H7 (cell line): ENCODE data around the gene ADGRE2. TPM values are rescaled to one million over a fixed set of nuclear protein-coding genes. Genes with fewer than 3 reads are reported as not detected.

Source experiments
- DNase-seq: peaks from one replicate; pipeline ENCODE4 v3.0.0; 2012
- H3K27me3 ChIP-seq: 2 replicates; pipeline ENCODE4 v1.6.0; 2011; ENCODE audit warnings: mild to moderate bottlenecking, low read length; ENCODE audit not compliant: control insufficient read depth, insufficient read depth
- H3K36me3 ChIP-seq: replicated peaks from 2 replicates; pipeline ENCODE4 v1.5.1; 2011; ENCODE audit warnings: low read length; ENCODE audit not compliant: control insufficient read depth, insufficient read depth
- H3K4me3 ChIP-seq: 2 replicates; pipeline ENCODE4 v1.5.1; 2011; ENCODE audit warnings: low read depth, mild to moderate bottlenecking, control low read depth, low read length, moderate library complexity; ENCODE audit not compliant: insufficient read depth
- total RNA-seq: library from RNA; depleted of rRNA; stranded (reverse); fragments of >200 nt; shearing (Covaris generic); gene quantifications from 2 replicates; pipeline ENCODE4 v1.2.3, GENCODE V29; 2014; rRNA removed

Gene ADGRE2
- total RNA-seq, 1 experiment from 2014 or later, result not detected

DNA sequence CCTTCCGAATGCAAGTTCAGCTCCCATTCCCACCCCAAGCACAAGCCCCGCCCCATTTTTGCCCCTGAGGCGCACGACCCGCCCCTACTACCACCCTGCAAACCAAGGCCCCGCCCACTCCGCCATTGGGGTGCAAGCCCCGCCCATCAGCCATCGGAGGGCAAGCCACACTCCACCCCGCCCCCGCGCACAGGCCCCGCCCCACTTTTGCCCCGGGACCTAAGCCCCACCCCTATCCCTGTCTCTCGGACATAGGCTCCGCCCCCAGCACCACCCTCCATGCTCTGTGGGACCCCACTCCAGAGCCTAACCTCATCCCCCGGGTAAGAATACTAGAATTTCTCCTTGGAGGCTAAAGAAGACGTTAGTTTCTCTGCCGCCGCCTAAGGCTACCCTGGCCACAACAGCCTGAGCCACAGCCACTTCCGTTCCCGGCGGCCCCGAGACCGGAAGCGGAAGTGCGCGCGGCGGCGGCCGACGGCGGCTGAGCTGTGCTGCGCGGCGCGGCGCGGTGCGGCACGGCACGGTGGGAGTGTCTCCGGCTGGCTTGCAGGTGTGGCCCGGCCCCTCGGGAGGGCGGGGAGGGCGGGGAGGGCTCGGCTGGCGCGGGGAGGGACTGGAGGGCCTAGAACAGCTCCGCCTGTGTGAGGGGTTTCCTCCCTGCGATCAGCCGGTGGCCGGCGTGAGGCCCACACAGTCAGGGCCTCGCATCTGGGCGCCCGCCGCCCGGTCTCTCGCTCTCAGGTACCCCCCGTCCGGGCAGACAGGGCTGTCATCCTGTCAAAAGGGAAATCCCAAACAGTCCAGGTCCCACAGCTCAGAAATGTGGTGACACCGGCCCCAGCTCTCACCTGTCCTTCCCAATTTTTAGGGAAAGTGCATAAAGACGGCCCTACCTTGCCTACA lies 88.5 kb downstream of the ADGRE2 start, which contains the start of gene ZNF333:
Gene ZNF333, plus strand, starts transcription at position 451 of the 906 bp plus-strand sequence. CDS start 3,444 bp downstream, outside the sequence.
- Histone ChIP-seq H3K27me3 (no peaks in the 10 kb centered on the region), H3K4me3 (peak within 1 kb of the TSS; percentile 72), H3K36me3 (peaks cover 1% of the 10 kb centered on the region; the same call in 1 of the 2 replicates)
- DNase-seq, result peak; percentile 99

DNA sequence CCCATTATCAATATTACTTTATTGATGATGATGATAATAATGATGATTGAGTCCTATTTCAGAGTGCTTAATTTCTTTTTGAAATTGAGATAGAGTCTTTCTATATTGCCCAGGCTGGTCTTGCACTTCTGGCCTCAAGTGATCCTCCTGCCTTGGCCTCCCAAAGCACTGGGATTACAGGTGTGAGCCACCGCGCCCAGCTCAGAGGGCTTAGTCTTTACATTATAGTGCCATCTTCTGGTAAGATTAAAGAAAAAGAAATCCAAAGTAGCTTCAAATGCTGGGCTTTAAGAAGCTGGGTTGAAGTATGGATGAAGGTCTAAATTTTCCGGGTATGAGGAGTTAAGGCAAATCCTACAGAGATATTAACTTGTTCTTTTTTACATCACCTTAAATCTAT lies 91.9 kb downstream of the ADGRE2 start:
- no peak for DNase-seq
- no peaks in the 10 kb centered on the region for H3K36me3 ChIP-seq
- no peak overlapping the region for H3K4me3 ChIP-seq
- H3K27me3 ChIP-seq, result no peaks in the 10 kb centered on the region

DNA sequence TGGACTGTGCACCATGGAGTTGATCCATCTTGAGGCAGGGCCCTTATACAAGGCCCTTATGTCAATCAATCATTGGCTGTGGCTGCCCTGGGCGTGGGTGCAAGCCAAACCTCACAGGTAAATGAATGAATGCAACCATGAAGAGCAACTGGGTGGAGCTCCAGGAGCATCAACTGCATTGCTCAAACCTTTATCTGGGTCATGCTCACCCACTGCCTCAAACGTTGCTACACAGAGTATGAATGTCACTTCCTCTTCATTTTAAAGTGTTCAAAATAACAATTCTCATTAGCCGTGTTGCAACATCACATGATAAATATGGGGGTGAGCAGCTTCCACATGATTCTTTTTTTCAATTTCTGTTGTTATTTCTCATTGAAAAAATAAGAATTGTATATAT lies 94.9 kb downstream of the ADGRE2 start:
- H3K36me3 ChIP-seq, result no peaks in the 10 kb centered on the region
- DNase-seq, result no peak
- H3K27me3 ChIP-seq, result no peaks in the 10 kb centered on the region
- no peak overlapping the region for H3K4me3 ChIP-seq

Other genes starting within 250 kb of the ADGRE2 start
- gene TECR, start 249.0 kb downstream of the ADGRE2 start, total RNA-seq, result 88.2 and 99.4 TPM in 2 replicates
- 332 and 343 TPM in 2 replicates for gene NDUFB7, start 206.5 kb downstream of the ADGRE2 start, total RNA-seq
- gene CLEC17A, start 195.5 kb downstream of the ADGRE2 start, total RNA-seq, result not detected in 2 replicates
- gene ADGRE3, start 103.7 kb downstream of the ADGRE2 start, total RNA-seq, result not detected in 2 replicates
- gene ZNF333, start 88.5 kb downstream of the ADGRE2 start, total RNA-seq, result 6.8 and 17.4 TPM in 2 replicates
- not detected in 2 replicates for gene OR7A5, start 56.6 kb upstream of the ADGRE2 start, total RNA-seq
- not detected in 2 replicates for gene OR7C1, start 56.6 kb upstream of the ADGRE2 start, total RNA-seq
- gene OR7A10, start 70.4 kb upstream of the ADGRE2 start, total RNA-seq, result not detected in 2 replicates
- gene OR7A17, start 107.6 kb upstream of the ADGRE2 start, total RNA-seq, result not detected in 2 replicates
- not detected in 2 replicates for gene OR7C2, start 162.9 kb upstream of the ADGRE2 start, total RNA-seq
- 0.62 TPM in 1 of 2 replicates, not detected in the other for gene SLC1A6, start 201.3 kb upstream of the ADGRE2 start, total RNA-seq